Aorta (tissue), 5 donors: Measurements from ENCODE around the gene OVOL3. TPM values are rescaled to one million over a fixed set of nuclear protein-coding genes. Genes with fewer than 3 reads are reported as not detected.

ENCODE experiments used
- ATAC-seq: fragments of 200-7000 bp; cut with Tn5 transposase; one replicate; pipeline ENCODE4 v1.9.1; 2022; ENCODE audit warnings: moderate library complexity; ENCODE audit not compliant: low FRiP score
- DNase-seq, 2 donors: peaks; one replicate each; pipeline ENCODE4 v3.0.0-alpha.2; 2020
- H3K27ac ChIP-seq, 2 donors: one replicate each; pipeline ENCODE4 v1.5.1; 2013; ENCODE audit warnings: low read length in 2 of 2, mild to moderate bottlenecking in 2 of 2, moderate library complexity in 2 of 2, control low read depth in 1 of 2, inconsistent platforms in 1 of 2, low read depth in 1 of 2
- H3K27me3 ChIP-seq, 2 donors: one replicate each; pipeline ENCODE4 v1.6.1; 2013; ENCODE audit warnings: control low read depth in 1 of 2, low read length in 1 of 2, mild to moderate bottlenecking in 1 of 2, moderate library complexity in 1 of 2; ENCODE audit not compliant: insufficient read depth in 2 of 2, control insufficient read depth in 1 of 2
- H3K36me3 ChIP-seq, 2 donors: one replicate each; pipeline ENCODE4 v1.6.1; 2013; ENCODE audit warnings: control low read depth in 1 of 2, low read length in 1 of 2, mild to moderate bottlenecking in 1 of 2; ENCODE audit not compliant: insufficient read depth in 2 of 2, control insufficient read depth in 1 of 2
- H3K4me1 ChIP-seq, 2 donors: one replicate each; pipeline ENCODE4 v1.6.1; 2013; ENCODE audit warnings: low read length in 2 of 2, control low read depth in 1 of 2, mild to moderate bottlenecking in 1 of 2, moderate library complexity in 1 of 2; ENCODE audit not compliant: insufficient read depth in 2 of 2, control insufficient read depth in 1 of 2
- H3K4me3 ChIP-seq, 2 donors: one replicate each; pipeline ENCODE4 v1.5.1; 2013; ENCODE audit warnings: low read length in 2 of 2, control low read depth in 1 of 2, mild to moderate bottlenecking in 1 of 2
- H3K9me3 ChIP-seq: one replicate; pipeline ENCODE4 v1.6.1; 2013; ENCODE audit warnings: mild to moderate bottlenecking, low read length; ENCODE audit not compliant: control insufficient read depth
- WGBS, 2 donors: extraction: QIAGEN DNeasy Blood & Tissue Kit; methylation state at CpG; one replicate each; pipeline ENCODE4 v1.1.7; 2013; 5-methylcytosine and 5-hydroxymethylcytosine counted together
- intact Hi-C, 2 donors: fragments of 100-400 bp; cut with DNase I; formaldehyde crosslinking; loops; one replicate each; pipeline versions ENCODE4 v1.14.2 to v1.15.0; 2022
- polyA plus RNA-seq, 2 donors: library from polyadenylated mRNA; stranded (reverse); fragments of 200-250 nt; gene quantifications; one replicate each; pipeline ENCODE4 v1.2.3, GENCODE V29; 2013
- total RNA-seq, 2 donors: library from RNA; stranded (reverse); fragmentation: NEBNext Ultra II Directional; extraction: Animal tissue kit (Norgen Biotek cat#: 25700); gene quantifications; one replicate each; pipeline ENCODE4 v1.2.1, GENCODE V29; 2021
- donor health status: healthy with polysubstance abuse.
- donor health status: Bipolar disorder and iron deficiency.
- donor health status: DM: no; HTN: no; CAD: no.
- donor health status: DM: no; HTN: no; CAD: no.
- donor health status: DM: yes; HTN: yes; CAD: no.

OVOL3 gene
- total and polyA plus RNA-seq, 4 donors: not detected

DNA sequence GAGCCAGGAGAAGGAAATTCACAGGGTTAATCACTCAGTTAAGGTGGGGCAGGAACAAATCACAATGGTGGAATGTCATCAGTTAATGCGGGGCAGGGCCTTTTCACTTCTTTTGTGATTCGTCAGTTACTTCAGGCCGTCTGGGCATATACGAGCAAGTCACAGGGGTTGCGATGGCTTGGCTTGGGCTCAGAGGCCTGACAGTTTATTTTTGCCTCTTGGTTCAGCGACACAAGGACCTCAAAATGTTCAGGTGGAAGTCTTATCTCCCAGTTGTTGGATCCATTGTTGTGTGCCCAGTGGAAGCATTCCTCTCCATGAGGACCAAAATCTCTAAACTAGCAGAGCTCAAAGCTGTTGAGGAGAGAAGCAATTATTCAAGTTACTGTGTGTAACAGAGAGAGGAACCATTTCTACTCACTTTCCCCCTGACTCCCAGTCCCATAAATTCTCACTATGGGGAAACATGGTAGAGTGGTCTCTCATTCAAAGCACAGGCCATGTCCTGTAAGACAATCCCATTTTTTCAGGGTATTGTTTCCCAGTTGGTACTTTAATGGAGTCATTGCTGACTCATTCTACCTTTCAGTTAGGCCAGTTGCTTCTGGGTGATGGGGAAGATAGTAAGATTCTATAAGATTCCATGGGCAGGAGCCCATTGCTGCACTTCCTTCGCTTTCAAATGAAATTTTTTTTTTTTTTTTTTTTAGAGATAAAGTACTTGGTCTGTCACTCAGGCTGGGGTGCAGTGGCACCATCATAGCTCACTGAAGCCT, 50.1 kb downstream of the OVOL3 start:
- Histone ChIP-seq H3K27me3 (no peaks in the 10 kb centered on the region), H3K4me1 (no peaks in the 10 kb centered on the region), H3K27ac (no peak overlapping the region), H3K36me3 (peaks cover 0 to 5% of the 10 kb centered on the region in 2 donors), H3K4me3 (no peak overlapping the region), H3K9me3 (no peaks in the 10 kb centered on the region)
- WGBS, 2 donors: 86 to 92% methylated on average over 7 of the region's 7 CpGs
- DNase-seq: no peak
- intact Hi-C loops: no loop called here
- ATAC-seq: no peak

Other genes with a start within 250 kb of the OVOL3 start
- gene APLP1, start 242.6 kb upstream of the OVOL3 start, total RNA-seq: 10 to 100 TPM; 12.9 to 13.5 TPM
- gene APLP1, start 242.6 kb upstream of the OVOL3 start, polyA plus RNA-seq: 10 to 100 TPM in 1 of 2 donors, 1 to 10 TPM in 1; 7.6 to 23.0 TPM
- 10 to 100 TPM; 18.9 to 19.4 TPM for gene NFKBID, start 210.6 kb upstream of the OVOL3 start, total RNA-seq
- 10 to 100 TPM in 1 of 2 donors, 1 to 10 TPM in 1; 2.9 to 10.4 TPM for gene NFKBID, start 210.6 kb upstream of the OVOL3 start, polyA plus RNA-seq
- 10 to 100 TPM; 18.7 TPM for gene HCST, start 208.6 kb upstream of the OVOL3 start, total RNA-seq
- gene HCST, start 208.6 kb upstream of the OVOL3 start, polyA plus RNA-seq: 10 to 100 TPM in 1 of 2 donors, 1 to 10 TPM in 1; 7.3 to 20.9 TPM
- gene TYROBP, start 202.8 kb upstream of the OVOL3 start, total RNA-seq: 100 to 1,000 TPM in 1 of 2 donors, 10 to 100 TPM in 1; 98.9 to 117 TPM
- 100 to 1,000 TPM in 1 of 2 donors, 10 to 100 TPM in 1; 48.8 to 327 TPM for gene TYROBP, start 202.8 kb upstream of the OVOL3 start, polyA plus RNA-seq
- gene LRFN3, start 174.8 kb upstream of the OVOL3 start, total RNA-seq: 10 to 100 TPM; 14.5 to 15.1 TPM
- gene LRFN3, start 174.8 kb upstream of the OVOL3 start, polyA plus RNA-seq: 1 to 10 TPM; 2.0 to 6.1 TPM
- gene SDHAF1, start 116.0 kb upstream of the OVOL3 start, total RNA-seq: 10 to 100 TPM; 11.6 to 16.6 TPM
- gene SDHAF1, start 116.0 kb upstream of the OVOL3 start, polyA plus RNA-seq: 10 to 100 TPM; 11.1 to 26.1 TPM
- gene SYNE4, start 102.3 kb upstream of the OVOL3 start, total RNA-seq: 1 to 10 TPM; 1.0 to 1.4 TPM
- gene SYNE4, start 102.3 kb upstream of the OVOL3 start, polyA plus RNA-seq: 1 to 10 TPM in 1 of 2 donors, not detected in 1; 2.3 TPM
- 10 to 100 TPM; 14.0 to 15.3 TPM for gene ALKBH6, start 96.9 kb upstream of the OVOL3 start, total RNA-seq
- gene ALKBH6, start 96.9 kb upstream of the OVOL3 start, polyA plus RNA-seq: 10 to 100 TPM; 10.3 to 25.6 TPM
- 10 to 100 TPM; 35.1 to 37.1 TPM for gene CLIP3, start 78.3 kb upstream of the OVOL3 start, total RNA-seq
- 10 to 100 TPM in 1 of 2 donors, 1 to 10 TPM in 1; 8.9 to 22.2 TPM for gene CLIP3, start 78.3 kb upstream of the OVOL3 start, polyA plus RNA-seq
- gene THAP8, start 56.9 kb upstream of the OVOL3 start, total RNA-seq: 1 to 10 TPM; 1.8 to 4.1 TPM
- gene THAP8, start 56.9 kb upstream of the OVOL3 start, polyA plus RNA-seq: 1 to 10 TPM; 2.9 to 3.6 TPM
- 1 to 10 TPM in 1 of 2 donors, under 1 TPM in 1; 0.45 to 1.3 TPM for gene WDR62, start 56.2 kb upstream of the OVOL3 start, total RNA-seq
- gene WDR62, start 56.2 kb upstream of the OVOL3 start, polyA plus RNA-seq: under 1 TPM; 0.25 to 0.26 TPM
- 10 to 100 TPM; 33.7 to 48.1 TPM for gene POLR2I, start 3.7 kb downstream of the OVOL3 start, total RNA-seq
- gene POLR2I, start 3.7 kb downstream of the OVOL3 start, polyA plus RNA-seq: 10 to 100 TPM; 56.7 to 96.0 TPM
- gene TBCB, start 4.3 kb downstream of the OVOL3 start, total RNA-seq: 100 to 1,000 TPM; 121 to 123 TPM
- gene TBCB, start 4.3 kb downstream of the OVOL3 start, polyA plus RNA-seq: 100 to 1,000 TPM; 131 to 220 TPM
- 100 to 1,000 TPM; 521 to 538 TPM for gene CAPNS1, start 28.9 kb downstream of the OVOL3 start, total RNA-seq
- 100 to 1,000 TPM; 488 to 543 TPM for gene CAPNS1, start 28.9 kb downstream of the OVOL3 start, polyA plus RNA-seq
- gene COX7A1, start 41.3 kb downstream of the OVOL3 start, total RNA-seq: 100 to 1,000 TPM; 127 to 172 TPM
- 100 to 1,000 TPM; 191 to 244 TPM for gene COX7A1, start 41.3 kb downstream of the OVOL3 start, polyA plus RNA-seq
- gene ZNF565, start 103.5 kb downstream of the OVOL3 start, total RNA-seq: 1 to 10 TPM; 7.4 to 8.0 TPM
- 1 to 10 TPM; 1.6 to 2.6 TPM for gene ZNF565, start 103.5 kb downstream of the OVOL3 start, polyA plus RNA-seq
- gene ZNF146, start 104.0 kb downstream of the OVOL3 start, total RNA-seq: 10 to 100 TPM; 44.3 to 44.8 TPM
- 10 to 100 TPM; 26.7 to 40.1 TPM for gene ZNF146, start 104.0 kb downstream of the OVOL3 start, polyA plus RNA-seq